ENCODE data around the gene PPM1H.

PPM1H gene, protein sequence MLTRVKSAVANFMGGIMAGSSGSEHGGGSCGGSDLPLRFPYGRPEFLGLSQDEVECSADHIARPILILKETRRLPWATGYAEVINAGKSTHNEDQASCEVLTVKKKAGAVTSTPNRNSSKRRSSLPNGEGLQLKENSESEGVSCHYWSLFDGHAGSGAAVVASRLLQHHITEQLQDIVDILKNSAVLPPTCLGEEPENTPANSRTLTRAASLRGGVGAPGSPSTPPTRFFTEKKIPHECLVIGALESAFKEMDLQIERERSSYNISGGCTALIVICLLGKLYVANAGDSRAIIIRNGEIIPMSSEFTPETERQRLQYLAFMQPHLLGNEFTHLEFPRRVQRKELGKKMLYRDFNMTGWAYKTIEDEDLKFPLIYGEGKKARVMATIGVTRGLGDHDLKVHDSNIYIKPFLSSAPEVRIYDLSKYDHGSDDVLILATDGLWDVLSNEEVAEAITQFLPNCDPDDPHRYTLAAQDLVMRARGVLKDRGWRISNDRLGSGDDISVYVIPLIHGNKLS

DNA sequence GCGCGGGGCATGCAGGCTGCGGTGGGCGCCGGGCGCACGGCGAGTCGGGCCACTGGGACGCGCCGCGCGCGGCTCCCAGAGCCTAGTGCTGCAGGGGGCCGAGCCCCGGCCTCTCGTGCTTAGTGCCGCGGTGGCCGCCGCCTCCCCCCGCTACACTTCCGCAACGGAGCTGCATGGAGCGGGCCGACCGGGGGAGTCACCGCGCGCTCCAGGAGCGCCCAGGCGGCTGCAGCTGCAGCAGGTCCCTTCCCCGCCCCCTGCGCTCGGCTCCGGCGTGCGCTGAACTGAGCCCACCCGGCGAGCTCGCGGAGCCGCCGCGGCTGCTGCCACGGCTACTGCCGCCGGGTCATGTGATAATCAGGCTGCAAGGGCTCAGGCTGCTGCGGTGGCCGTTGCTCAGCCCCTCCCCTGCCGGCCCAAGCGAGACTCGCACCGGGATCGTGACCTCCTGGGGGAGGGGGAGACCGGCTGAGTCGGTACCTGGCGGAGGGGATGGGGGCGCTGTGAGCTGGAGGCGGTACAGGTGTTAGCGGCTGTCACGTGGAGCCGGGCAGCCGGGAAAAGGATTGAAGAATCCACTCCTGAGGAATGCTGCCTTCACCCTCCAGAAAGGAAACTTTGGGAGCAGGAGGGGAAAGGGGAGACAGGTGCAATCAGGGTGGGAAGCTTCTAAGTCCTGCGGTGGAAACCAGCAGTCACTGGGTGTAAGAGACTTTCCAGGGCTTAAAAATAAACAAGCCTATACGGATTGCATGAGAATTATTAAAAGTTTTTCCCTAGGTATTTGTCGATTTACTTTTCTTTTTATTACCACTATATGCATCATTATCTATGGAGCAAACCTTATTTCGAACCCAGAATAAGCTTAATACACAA lies at the start of gene PPM1H:
PPM1H (minus strand) TSS at position 352 of the 876 bp plus-strand sequence. CDS start 414 bp downstream, outside the sequence.
- peaks cover 2% of the 10 kb centered on the region for H3K27me3 ChIP-seq (replicated peaks; ENCODE audit: control insufficient read depth, insufficient read depth, low read length)
- DNase-seq (ENCODE audit: extremely low read depth, insufficient read length): peak; percentile 62
- TF ChIP-seq, protein P1, sequence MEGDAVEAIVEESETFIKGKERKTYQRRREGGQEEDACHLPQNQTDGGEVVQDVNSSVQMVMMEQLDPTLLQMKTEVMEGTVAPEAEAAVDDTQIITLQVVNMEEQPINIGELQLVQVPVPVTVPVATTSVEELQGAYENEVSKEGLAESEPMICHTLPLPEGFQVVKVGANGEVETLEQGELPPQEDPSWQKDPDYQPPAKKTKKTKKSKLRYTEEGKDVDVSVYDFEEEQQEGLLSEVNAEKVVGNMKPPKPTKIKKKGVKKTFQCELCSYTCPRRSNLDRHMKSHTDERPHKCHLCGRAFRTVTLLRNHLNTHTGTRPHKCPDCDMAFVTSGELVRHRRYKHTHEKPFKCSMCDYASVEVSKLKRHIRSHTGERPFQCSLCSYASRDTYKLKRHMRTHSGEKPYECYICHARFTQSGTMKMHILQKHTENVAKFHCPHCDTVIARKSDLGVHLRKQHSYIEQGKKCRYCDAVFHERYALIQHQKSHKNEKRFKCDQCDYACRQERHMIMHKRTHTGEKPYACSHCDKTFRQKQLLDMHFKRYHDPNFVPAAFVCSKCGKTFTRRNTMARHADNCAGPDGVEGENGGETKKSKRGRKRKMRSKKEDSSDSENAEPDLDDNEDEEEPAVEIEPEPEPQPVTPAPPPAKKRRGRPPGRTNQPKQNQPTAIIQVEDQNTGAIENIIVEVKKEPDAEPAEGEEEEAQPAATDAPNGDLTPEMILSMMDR (IDR thresholded peaks at IDR 0.05; ENCODE audit: insufficient read depth, low read length, poor library complexity, severe bottlenecking): peak; percentile 59
- peak within 1 kb of the TSS; percentile 63 for H3K4me3 ChIP-seq (replicated peaks; ENCODE audit: low read depth, low read length)
- no peaks in the 10 kb centered on the region for H3K36me3 ChIP-seq (ENCODE audit: control insufficient read depth, insufficient read depth, low read length)

DNA sequence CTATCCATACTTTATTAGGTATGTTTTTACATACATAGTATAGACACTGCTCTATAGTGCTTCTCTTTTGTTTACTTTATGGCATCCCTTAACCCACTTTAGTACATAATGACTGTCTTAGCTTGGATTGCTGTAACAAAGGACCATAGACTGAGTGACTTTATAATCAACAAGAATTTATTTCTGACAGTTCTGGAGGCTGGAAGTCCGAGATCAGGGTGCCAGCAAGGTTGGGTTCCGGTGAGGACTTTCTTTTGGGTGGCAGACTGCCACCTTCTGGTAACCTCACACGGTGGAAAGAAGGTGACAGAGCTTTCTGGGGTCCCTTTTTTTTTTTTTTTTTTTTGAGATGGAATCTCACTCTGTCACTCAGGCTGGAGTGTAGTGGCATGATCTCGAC lies 48.6 kb upstream of the PPM1H start:
- TF ChIP-seq, protein P1 (IDR thresholded peaks at IDR 0.05; ENCODE audit: insufficient read depth, low read length, poor library complexity, severe bottlenecking): peak; percentile 53
- DNase-seq (ENCODE audit: extremely low read depth, insufficient read length): no peak

DNA sequence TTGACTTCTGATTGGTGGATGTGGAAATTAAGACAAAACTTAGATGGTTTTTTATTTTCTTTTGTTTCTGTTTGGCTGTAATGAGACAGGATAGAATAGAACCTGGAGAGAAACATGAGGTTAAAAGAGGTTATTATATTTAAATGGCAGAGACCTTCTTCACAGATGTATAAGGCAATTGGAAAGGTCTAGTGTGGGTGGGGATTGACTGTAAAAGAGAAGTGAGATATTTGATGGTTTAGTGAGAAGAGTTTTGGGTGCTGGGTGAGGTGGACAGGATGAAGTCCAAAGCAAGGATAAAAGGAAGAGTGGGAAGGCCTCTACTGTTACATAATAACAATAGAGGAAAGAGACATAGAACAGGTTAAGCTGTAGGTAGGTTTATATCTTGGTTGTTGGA lies 43.8 kb upstream of the PPM1H start:
- TF ChIP-seq, protein P1 (IDR thresholded peaks at IDR 0.05; ENCODE audit: insufficient read depth, low read length, poor library complexity, severe bottlenecking): no peak
- no peak for DNase-seq (ENCODE audit: extremely low read depth, insufficient read length)
- H3K4me3 ChIP-seq (replicated peaks; ENCODE audit: low read depth, low read length): no peak overlapping the region
- H3K36me3 ChIP-seq (ENCODE audit: control insufficient read depth, insufficient read depth, low read length): no peaks in the 10 kb centered on the region
- H3K27me3 ChIP-seq (replicated peaks; ENCODE audit: control insufficient read depth, insufficient read depth, low read length): no peaks in the 10 kb centered on the region; the same call in 1 of the 2 replicates

More for the DNA sequence above, 48.6 kb upstream of the PPM1H start:
- H3K36me3 ChIP-seq (ENCODE audit: control insufficient read depth, insufficient read depth, low read length): no peaks in the 10 kb centered on the region
- no peaks in the 10 kb centered on the region for H3K27me3 ChIP-seq (replicated peaks; ENCODE audit: control insufficient read depth, insufficient read depth, low read length)
- no peak overlapping the region for H3K4me3 ChIP-seq (replicated peaks; ENCODE audit: low read depth, low read length)

DNA sequence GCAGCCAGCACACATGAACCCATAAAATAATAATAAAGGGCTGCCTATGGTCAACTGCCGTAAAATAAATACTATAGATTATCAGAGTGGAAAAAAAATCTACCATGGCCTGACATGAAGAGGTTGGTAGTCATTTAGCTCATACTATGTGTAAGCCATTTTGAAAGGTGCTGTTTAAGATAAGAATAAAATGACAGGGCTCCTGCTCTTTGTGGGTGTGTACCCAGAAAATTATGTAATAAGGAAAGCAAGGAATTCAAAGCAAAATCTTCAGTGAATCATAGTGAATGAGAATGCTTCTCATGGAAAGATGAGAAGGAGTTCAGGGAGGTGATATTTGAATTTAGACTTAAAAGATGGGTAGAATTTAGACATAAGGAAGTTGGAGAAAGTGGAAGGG lies 42.9 kb upstream of the PPM1H start:
- no peaks in the 10 kb centered on the region; the same call in 1 of the 2 replicates for H3K27me3 ChIP-seq (replicated peaks; ENCODE audit: control insufficient read depth, insufficient read depth, low read length)
- DNase-seq (ENCODE audit: extremely low read depth, insufficient read length): no peak
- TF ChIP-seq, protein P1 (IDR thresholded peaks at IDR 0.05; ENCODE audit: insufficient read depth, low read length, poor library complexity, severe bottlenecking): no peak
- H3K4me3 ChIP-seq (replicated peaks; ENCODE audit: low read depth, low read length): no peak overlapping the region
- no peaks in the 10 kb centered on the region for H3K36me3 ChIP-seq (ENCODE audit: control insufficient read depth, insufficient read depth, low read length)

DNA sequence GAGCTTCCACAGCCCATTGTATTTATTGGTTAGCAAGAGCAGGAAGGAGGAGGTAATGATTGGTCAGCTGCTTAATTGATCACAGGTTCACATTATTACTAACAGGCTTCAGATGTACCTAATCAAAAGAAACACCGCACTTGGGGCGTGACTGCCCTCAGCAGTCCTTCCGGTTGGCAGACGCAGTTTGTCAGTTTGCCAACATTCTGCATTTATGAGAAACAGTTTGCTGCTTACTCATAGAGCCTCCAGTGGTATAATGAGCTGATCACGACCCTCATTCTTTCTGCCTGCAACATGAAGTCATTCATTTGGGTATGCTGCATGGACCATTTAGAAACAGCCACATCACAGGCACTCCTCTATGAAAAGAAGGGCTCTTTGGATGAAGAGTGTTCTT lies 42.5 kb upstream of the PPM1H start:
- H3K27me3 ChIP-seq (replicated peaks; ENCODE audit: control insufficient read depth, insufficient read depth, low read length): no peaks in the 10 kb centered on the region; the same call in 1 of the 2 replicates
- no peaks in the 10 kb centered on the region for H3K36me3 ChIP-seq (ENCODE audit: control insufficient read depth, insufficient read depth, low read length)
- TF ChIP-seq, protein P1 (IDR thresholded peaks at IDR 0.05; ENCODE audit: insufficient read depth, low read length, poor library complexity, severe bottlenecking): no peak
- DNase-seq (ENCODE audit: extremely low read depth, insufficient read length): no peak
- H3K4me3 ChIP-seq (replicated peaks; ENCODE audit: low read depth, low read length): no peak overlapping the region

Data from GM06990 (cell line).